Right lobe of liver (tissue), 4 donors: ENCODE results near the gene CYTH3.

Experiments used
- POLR2A ChIP-seq: fragments of 450-650 bp; IDR thresholded peaks from one replicate; pipeline ENCODE4 v1.6.1; 2017; ENCODE audit warnings: antibody characterized with exemption, mild to moderate bottlenecking
- TF ChIP-seq, protein P1 (sequence below), 4 donors: fragments of 200-600 bp in 3 of 4; fragments of 450-650 bp in 1 of 4; IDR thresholded peaks; one replicate each; pipeline versions ENCODE4 v1.5.1 to v1.8.0; 2016 to 2022; ENCODE audit warnings: antibody characterized with exemption in 4 of 4, mild to moderate bottlenecking in 2 of 4
- donor health status: DM: no; HTN: no; CAD: no.
- donor health status: DM: no; HTN: no; CAD: no.
- donor health status: DM: no; HTN: yes; CAD: no.

DNA sequence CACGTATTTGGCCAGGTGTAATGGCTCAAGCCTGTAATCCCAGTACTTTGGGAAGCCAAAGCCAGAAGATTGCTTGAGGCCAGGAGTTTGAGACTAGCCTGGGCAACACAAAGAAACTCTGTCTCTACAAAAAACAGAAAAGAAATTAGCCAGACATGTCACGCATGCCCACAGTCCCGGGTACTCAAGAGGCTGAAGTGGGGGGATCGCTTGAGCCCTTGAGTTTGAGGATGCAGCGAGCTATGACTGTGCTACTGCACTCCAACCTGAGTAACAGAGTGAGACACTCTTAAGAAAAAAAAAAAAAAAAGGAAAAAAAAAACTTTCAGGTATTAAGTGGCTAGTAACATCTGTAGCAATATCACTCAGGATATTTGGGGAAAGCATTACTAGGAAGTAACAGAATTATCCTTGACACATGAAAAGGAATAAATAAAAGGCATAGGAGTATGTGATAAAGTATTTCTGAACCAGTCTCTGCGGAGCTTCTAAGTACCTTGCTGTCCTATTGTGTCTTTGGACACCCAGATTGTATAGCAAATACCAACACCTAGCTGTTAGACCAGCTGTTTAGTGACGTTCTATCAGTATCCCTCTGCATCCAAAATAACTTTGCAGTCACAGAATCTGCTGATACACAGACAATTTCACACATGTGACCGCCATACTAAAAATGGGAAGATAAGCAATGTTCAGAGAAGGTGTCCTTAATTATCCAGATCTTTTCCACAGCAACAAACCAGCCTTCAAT is 74.4 kb downstream of the CYTH3 start:
- TF ChIP-seq, protein P1, sequence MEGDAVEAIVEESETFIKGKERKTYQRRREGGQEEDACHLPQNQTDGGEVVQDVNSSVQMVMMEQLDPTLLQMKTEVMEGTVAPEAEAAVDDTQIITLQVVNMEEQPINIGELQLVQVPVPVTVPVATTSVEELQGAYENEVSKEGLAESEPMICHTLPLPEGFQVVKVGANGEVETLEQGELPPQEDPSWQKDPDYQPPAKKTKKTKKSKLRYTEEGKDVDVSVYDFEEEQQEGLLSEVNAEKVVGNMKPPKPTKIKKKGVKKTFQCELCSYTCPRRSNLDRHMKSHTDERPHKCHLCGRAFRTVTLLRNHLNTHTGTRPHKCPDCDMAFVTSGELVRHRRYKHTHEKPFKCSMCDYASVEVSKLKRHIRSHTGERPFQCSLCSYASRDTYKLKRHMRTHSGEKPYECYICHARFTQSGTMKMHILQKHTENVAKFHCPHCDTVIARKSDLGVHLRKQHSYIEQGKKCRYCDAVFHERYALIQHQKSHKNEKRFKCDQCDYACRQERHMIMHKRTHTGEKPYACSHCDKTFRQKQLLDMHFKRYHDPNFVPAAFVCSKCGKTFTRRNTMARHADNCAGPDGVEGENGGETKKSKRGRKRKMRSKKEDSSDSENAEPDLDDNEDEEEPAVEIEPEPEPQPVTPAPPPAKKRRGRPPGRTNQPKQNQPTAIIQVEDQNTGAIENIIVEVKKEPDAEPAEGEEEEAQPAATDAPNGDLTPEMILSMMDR (IDR thresholded peaks at IDR 0.05): no peak
- no peak for TF ChIP-seq POLR2A
